ENCODE results near the gene SETBP1. TPM values are rescaled to one million over a fixed set of nuclear protein-coding genes. Genes with fewer than 3 reads are reported as not detected.

SETBP1 gene
- 1 to 10 TPM; 6.4 to 6.7 TPM for total RNA-seq

- POLR2A ChIA-PET = interaction anchor here (1.2 to 2.9 kb wide), 7 partner anchors 36 to 246 kb away, joined by 3 to 17 read pairs (median 6); no protein-coding TSS in a partner anchor
- peak within 1 kb of the TSS; percentile 70 for H3K4me3 Mint-ChIP-seq
- H3K27ac Mint-ChIP-seq = peak within 1 kb of the TSS; percentile 38
- peak; percentile 47 for DNase-seq
- CTCF ChIA-PET = interaction anchor here (0.7 to 1.9 kb wide), 5 partner anchors 22 to 246 kb away, joined by 3 to 4 read pairs (median 3); no protein-coding TSS in a partner anchor
- intact Hi-C loops (cut with micrococcal nuclease) = loop anchor here (5.0 kb wide), 4 partner anchors 117 to 532 kb away; no protein-coding TSS in a partner anchor
- no peaks in the 10 kb centered on the region for H3K9me3 Mint-ChIP-seq
- H3K36me3 Mint-ChIP-seq = no peaks in the 10 kb centered on the region
- H3K4me1 Mint-ChIP-seq (ENCODE audit: low read depth) = peaks cover 9% of the 10 kb centered on the region
- H3K27me3 Mint-ChIP-seq = peaks cover 27% of the 10 kb centered on the region
Observed at GRCh38 chr18:44680273-44681075, at the start of gene SETBP1. Gene SETBP1 (plus strand): TSS chr18:44680888. CDS start chr18:44701347, 20,459 bp downstream.

DNA sequence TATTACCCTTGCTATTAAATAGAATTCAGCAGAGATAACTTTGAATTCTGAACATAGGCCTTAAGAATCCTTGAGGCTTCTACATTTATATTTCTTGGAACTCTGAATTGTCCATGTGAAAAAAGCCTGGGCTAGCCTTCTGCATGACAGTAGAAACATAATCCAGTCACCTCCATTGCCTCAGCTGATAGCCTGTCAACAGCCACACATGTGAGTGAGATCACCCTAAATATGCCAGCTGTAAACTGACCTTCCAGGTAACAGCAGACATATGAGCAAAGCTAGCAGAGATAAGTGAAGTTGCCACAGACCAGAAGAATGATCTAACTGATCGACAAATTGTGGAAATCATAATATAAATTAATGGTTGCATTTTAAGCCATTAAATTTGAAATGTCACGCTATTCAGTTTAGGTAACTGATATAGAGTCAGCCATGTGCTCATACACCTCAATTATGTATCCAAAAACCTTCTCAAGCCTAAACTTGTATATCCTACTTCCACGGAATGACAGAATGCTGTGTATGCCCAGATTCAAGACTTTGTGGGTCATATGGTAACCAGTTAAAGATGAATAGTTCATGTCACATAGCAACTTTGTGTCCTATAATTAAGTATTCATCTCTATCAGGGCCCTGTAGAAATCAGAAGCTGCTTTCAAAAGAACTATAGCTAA is 48.1 kb upstream of the SETBP1 start:
- ChIA-PET POLR2A (no interaction called here), CTCF (no interaction called here)
- peaks cover 7% of the 10 kb centered on the region for H3K27me3 Mint-ChIP-seq
- H3K36me3 Mint-ChIP-seq = no peaks in the 10 kb centered on the region
- no peaks in the 10 kb centered on the region for H3K4me1 Mint-ChIP-seq (ENCODE audit: low read depth)
- intact Hi-C loops (cut with micrococcal nuclease) = no loop called here
- DNase-seq = no peak
- H3K4me3 Mint-ChIP-seq = no peak overlapping the region
- no peak overlapping the region for H3K27ac Mint-ChIP-seq
- no peaks in the 10 kb centered on the region for H3K9me3 Mint-ChIP-seq

- Mint-ChIP-seq H3K9me3 (no peaks in the 10 kb centered on the region), H3K36me3 (no peaks in the 10 kb centered on the region), H3K4me1 (ENCODE audit: low read depth) (no peaks in the 10 kb centered on the region), H3K27me3 (peaks cover 12% of the 10 kb centered on the region), H3K4me3 (no peak overlapping the region), H3K27ac (no peak overlapping the region)
- intact Hi-C loops (cut with micrococcal nuclease) = no loop called here
- no peak for DNase-seq
- ChIA-PET CTCF (no interaction called here), POLR2A (no interaction called here)
Observed at GRCh38 chr18:44635546-44635945, 45.1 kb upstream of the SETBP1 start.

- ChIA-PET POLR2A (no interaction called here), CTCF (no interaction called here)
- Mint-ChIP-seq H3K36me3 (no peaks in the 10 kb centered on the region), H3K9me3 (no peaks in the 10 kb centered on the region), H3K27ac (no peak overlapping the region), H3K4me1 (ENCODE audit: low read depth) (no peaks in the 10 kb centered on the region), H3K27me3 (peaks cover 16% of the 10 kb centered on the region), H3K4me3 (no peak overlapping the region)
- no peak for DNase-seq
- intact Hi-C loops (cut with micrococcal nuclease) = no loop called here
Observed at GRCh38 chr18:44636241-44636640, 44.4 kb upstream of the SETBP1 start.

GRCh38 chr18:44637210-44638033 is 43.3 kb upstream of the SETBP1 start:
- ChIA-PET CTCF (no interaction called here), POLR2A (no interaction called here)
- Mint-ChIP-seq H3K27ac (no peak overlapping the region), H3K4me3 (no peak overlapping the region), H3K9me3 (no peaks in the 10 kb centered on the region), H3K27me3 (peaks cover 17% of the 10 kb centered on the region), H3K4me1 (ENCODE audit: low read depth) (no peaks in the 10 kb centered on the region), H3K36me3 (no peaks in the 10 kb centered on the region)
- intact Hi-C loops (cut with micrococcal nuclease) = no loop called here
- DNase-seq = peak; percentile 17

DNA sequence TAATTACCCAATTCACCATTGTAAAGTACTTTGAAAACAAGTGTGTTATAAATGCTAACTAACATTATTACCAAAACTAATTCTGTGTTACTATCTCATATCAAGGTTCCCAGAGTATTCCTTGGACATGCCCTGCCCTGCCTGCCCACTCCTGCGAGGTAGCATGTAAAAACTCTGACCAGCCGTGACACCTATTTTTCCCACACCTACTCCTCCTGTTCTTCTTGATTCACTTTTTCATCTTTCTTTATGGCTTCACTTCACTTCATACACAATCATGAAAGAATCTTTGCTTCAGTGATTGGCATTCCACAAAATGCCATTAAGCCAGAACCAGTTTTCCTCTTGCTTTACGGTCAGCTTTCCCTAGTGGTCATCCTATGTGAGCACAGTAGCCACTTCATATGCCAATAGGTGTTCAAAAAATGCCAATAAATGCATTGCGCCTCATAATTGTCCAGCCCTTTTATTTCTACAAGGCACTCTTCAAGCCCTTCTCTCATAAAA is 42.6 kb upstream of the SETBP1 start:
- CTCF ChIA-PET = no interaction called here
- Mint-ChIP-seq H3K4me3 (no peak overlapping the region), H3K9me3 (no peaks in the 10 kb centered on the region), H3K27me3 (peaks cover 22% of the 10 kb centered on the region), H3K36me3 (no peaks in the 10 kb centered on the region), H3K27ac (no peak overlapping the region), H3K4me1 (ENCODE audit: low read depth) (no peaks in the 10 kb centered on the region)
- intact Hi-C loops (cut with micrococcal nuclease) = no loop called here
- POLR2A ChIA-PET = no interaction called here
- no peak for DNase-seq

- ChIA-PET POLR2A (no interaction called here), CTCF (no interaction called here)
- no peak overlapping the region for H3K4me3 Mint-ChIP-seq
- no peak for DNase-seq
- no peak overlapping the region for H3K27ac Mint-ChIP-seq
- no peaks in the 10 kb centered on the region for H3K4me1 Mint-ChIP-seq (ENCODE audit: low read depth)
- H3K27me3 Mint-ChIP-seq = peaks cover 21% of the 10 kb centered on the region
- H3K9me3 Mint-ChIP-seq = no peaks in the 10 kb centered on the region
- intact Hi-C loops (cut with micrococcal nuclease) = no loop called here
- H3K36me3 Mint-ChIP-seq = no peaks in the 10 kb centered on the region
Observed at GRCh38 chr18:44638811-44639210, 41.9 kb upstream of the SETBP1 start.

- ChIA-PET CTCF (no interaction called here), POLR2A (no interaction called here)
- peaks cover 16% of the 10 kb centered on the region for H3K27me3 Mint-ChIP-seq
- no peak overlapping the region for H3K4me3 Mint-ChIP-seq
- H3K9me3 Mint-ChIP-seq = no peaks in the 10 kb centered on the region
- no peak for DNase-seq
- no peak overlapping the region for H3K27ac Mint-ChIP-seq
- no peaks in the 10 kb centered on the region for H3K36me3 Mint-ChIP-seq
- intact Hi-C loops (cut with micrococcal nuclease) = no loop called here
- no peaks in the 10 kb centered on the region for H3K4me1 Mint-ChIP-seq (ENCODE audit: low read depth)
Observed at GRCh38 chr18:44643004-44643403, 37.7 kb upstream of the SETBP1 start.

DNA sequence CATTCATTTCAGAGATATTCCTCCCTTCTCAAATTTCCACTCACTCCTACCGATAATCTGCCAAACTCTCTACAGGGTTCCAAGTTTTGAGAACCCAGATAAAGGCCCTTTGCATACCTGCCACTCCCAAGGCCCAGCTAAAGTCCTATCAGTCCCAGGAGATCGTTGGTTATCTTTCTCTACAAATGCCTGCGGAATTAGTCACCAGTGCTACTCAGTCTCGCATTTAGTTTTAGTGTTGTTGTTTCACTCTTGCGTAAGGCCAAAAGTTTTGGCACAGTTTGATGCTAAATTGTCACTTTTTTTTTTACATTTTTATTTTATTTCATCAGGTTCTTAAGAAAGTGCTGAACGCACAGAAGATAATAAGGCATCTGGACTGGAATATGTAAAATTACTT is 29.2 kb upstream of the SETBP1 start:
- ChIA-PET POLR2A (no interaction called here), CTCF (no interaction called here)
- H3K4me1 Mint-ChIP-seq (ENCODE audit: low read depth) = no peaks in the 10 kb centered on the region
- no peak overlapping the region for H3K4me3 Mint-ChIP-seq
- no peaks in the 10 kb centered on the region for H3K9me3 Mint-ChIP-seq
- H3K27ac Mint-ChIP-seq = no peak overlapping the region
- H3K36me3 Mint-ChIP-seq = no peaks in the 10 kb centered on the region
- DNase-seq = no peak
- H3K27me3 Mint-ChIP-seq = peaks cover 9% of the 10 kb centered on the region
- intact Hi-C loops (cut with micrococcal nuclease) = no loop called here

GRCh38 chr18:44651918-44652572 is 28.6 kb upstream of the SETBP1 start:
- ChIA-PET CTCF (no interaction called here), POLR2A (no interaction called here)
- Mint-ChIP-seq H3K27ac (no peak overlapping the region), H3K27me3 (peaks cover 12% of the 10 kb centered on the region), H3K4me3 (no peak overlapping the region), H3K4me1 (ENCODE audit: low read depth) (no peaks in the 10 kb centered on the region), H3K36me3 (no peaks in the 10 kb centered on the region), H3K9me3 (no peaks in the 10 kb centered on the region)
- intact Hi-C loops (cut with micrococcal nuclease) = no loop called here
- DNase-seq = no peak

- CTCF ChIA-PET = no interaction called here
Observed at GRCh38 chr18:44652722-44653121, 28.0 kb upstream of the SETBP1 start.

GRCh38 chr18:44654573-44654972 is 26.1 kb upstream of the SETBP1 start:
- no peak overlapping the region for H3K4me3 Mint-ChIP-seq
- peaks cover 14% of the 10 kb centered on the region for H3K27me3 Mint-ChIP-seq
- no peaks in the 10 kb centered on the region for H3K36me3 Mint-ChIP-seq
- CTCF ChIA-PET = interaction anchor here (1.2 kb wide), 1 partner anchor 12 kb away, joined by 4 read pairs; no protein-coding TSS in a partner anchor
- intact Hi-C loops (cut with micrococcal nuclease) = no loop called here
- H3K9me3 Mint-ChIP-seq = no peaks in the 10 kb centered on the region
- no peaks in the 10 kb centered on the region for H3K4me1 Mint-ChIP-seq (ENCODE audit: low read depth)
- DNase-seq = no peak
- no peak overlapping the region for H3K27ac Mint-ChIP-seq
- POLR2A ChIA-PET = no interaction called here

More at GRCh38 chr18:44652722-44653121, 28.0 kb upstream of the SETBP1 start:
- Mint-ChIP-seq H3K4me3 (no peak overlapping the region), H3K27ac (no peak overlapping the region), H3K9me3 (no peaks in the 10 kb centered on the region), H3K4me1 (ENCODE audit: low read depth) (no peaks in the 10 kb centered on the region), H3K27me3 (peaks cover 12% of the 10 kb centered on the region), H3K36me3 (no peaks in the 10 kb centered on the region)
- DNase-seq = no peak
- intact Hi-C loops (cut with micrococcal nuclease) = no loop called here
- POLR2A ChIA-PET = no interaction called here
